Astrocyte of the spinal cord (primary cell): Measurements from ENCODE around the gene TXNRD1.

Experiments used
- DNase-seq: peaks from one replicate; pipeline ENCODE4 v3.0.0; 2011; ENCODE audit warnings: low read depth, low spot score
- H3K4me3 ChIP-seq: 2 replicates; pipeline ENCODE4 v1.5.1; 2011; ENCODE audit warnings: low read depth, mild to moderate bottlenecking, low read length, moderate library complexity
- in situ Hi-C: cut with HindIII; loops from 2 replicates; pipeline ENCODE4 v1.10.0; 2017; ENCODE audit warnings: low sequenced_read_pairs
- TF ChIP-seq, protein P1 (sequence below): IDR thresholded peaks from 2 replicates; pipeline ENCODE4 v1.5.1; 2012; ENCODE audit warnings: low read depth, mild to moderate bottlenecking, low read length, inconsistent platforms

Gene TXNRD1

DNA sequence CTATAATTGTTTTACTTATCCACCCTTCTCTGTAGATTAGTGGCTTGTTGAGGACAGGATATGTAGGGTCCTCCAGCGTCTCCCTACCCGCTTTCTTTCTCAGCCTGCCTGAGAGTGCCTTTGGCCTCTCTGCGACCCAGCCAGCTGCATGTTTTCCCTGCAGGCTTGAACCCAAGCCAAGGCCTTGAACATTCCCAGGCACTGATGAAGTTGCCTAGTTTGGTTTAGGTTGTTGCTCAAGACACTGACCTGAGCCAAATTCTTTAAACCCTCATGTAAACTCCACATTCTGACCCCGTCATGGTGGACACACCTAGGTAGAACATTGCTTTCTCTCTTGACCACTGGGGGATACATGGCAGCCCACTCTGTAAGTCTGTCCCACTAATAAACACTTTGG, 33.4 kb upstream of the TXNRD1 start:
- in situ Hi-C loops: no loop called here
- DNase-seq: peak; percentile 82

GRCh38 chr12:104182621-104183378, 32.8 kb upstream of the TXNRD1 start:
- in situ Hi-C loops: no loop called here
- TF ChIP-seq, protein P1, sequence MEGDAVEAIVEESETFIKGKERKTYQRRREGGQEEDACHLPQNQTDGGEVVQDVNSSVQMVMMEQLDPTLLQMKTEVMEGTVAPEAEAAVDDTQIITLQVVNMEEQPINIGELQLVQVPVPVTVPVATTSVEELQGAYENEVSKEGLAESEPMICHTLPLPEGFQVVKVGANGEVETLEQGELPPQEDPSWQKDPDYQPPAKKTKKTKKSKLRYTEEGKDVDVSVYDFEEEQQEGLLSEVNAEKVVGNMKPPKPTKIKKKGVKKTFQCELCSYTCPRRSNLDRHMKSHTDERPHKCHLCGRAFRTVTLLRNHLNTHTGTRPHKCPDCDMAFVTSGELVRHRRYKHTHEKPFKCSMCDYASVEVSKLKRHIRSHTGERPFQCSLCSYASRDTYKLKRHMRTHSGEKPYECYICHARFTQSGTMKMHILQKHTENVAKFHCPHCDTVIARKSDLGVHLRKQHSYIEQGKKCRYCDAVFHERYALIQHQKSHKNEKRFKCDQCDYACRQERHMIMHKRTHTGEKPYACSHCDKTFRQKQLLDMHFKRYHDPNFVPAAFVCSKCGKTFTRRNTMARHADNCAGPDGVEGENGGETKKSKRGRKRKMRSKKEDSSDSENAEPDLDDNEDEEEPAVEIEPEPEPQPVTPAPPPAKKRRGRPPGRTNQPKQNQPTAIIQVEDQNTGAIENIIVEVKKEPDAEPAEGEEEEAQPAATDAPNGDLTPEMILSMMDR: no peak
- H3K4me3 ChIP-seq: no peak overlapping the region
- no peak for DNase-seq

More for the DNA sequence above, 33.4 kb upstream of the TXNRD1 start:
- no peak overlapping the region for H3K4me3 ChIP-seq
- TF ChIP-seq, protein P1: no peak

DNA sequence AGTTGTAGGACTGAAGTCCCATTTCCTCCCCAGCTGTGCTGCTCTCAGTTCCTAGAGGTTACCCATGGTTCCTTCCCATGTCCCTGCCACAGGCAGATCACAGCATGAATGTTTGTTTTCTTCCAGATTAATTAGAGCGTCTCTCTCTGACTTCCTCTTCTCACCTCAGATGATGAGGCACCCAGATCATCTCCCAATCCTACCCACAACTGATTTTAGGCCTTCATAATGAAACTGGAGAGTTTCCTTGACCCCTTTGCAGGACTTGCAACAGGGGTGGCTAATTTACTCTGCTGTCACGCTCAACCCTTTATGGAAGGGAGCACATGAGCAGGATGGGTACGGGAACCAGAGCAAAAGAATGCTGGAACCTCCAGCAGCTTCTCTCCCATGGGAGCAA, 32.1 kb upstream of the TXNRD1 start:
- TF ChIP-seq, protein P1: no peak
- no peak for DNase-seq
- no peak overlapping the region for H3K4me3 ChIP-seq
- in situ Hi-C loops: no loop called here

- H3K4me3 ChIP-seq: no peak overlapping the region
- in situ Hi-C loops: no loop called here
- DNase-seq: no peak
- TF ChIP-seq, protein P1: no peak
Measured at GRCh38 chr12:104187446-104188155, 28.0 kb upstream of the TXNRD1 start.

- TF ChIP-seq, protein P1: no peak
- no peak overlapping the region for H3K4me3 ChIP-seq
- DNase-seq: no peak
- in situ Hi-C loops: no loop called here
Measured at GRCh38 chr12:104188534-104188933, 27.0 kb upstream of the TXNRD1 start.

- no peak for DNase-seq
- TF ChIP-seq, protein P1: no peak
- in situ Hi-C loops: no loop called here
- no peak overlapping the region for H3K4me3 ChIP-seq
Measured at GRCh38 chr12:104189915-104190555, 25.5 kb upstream of the TXNRD1 start.
